ENCODE data around the gene SYF2.

- TF ChIP-seq CTCF (conservative IDR thresholded peaks at IDR 0.05; ENCODE audit: low read depth, low read length) (no peak), EZH2 (IDR thresholded peaks at IDR 0.05; ENCODE audit: borderline replicate concordance, low read depth, low read length, poor library complexity, severe bottlenecking) (no peak)
These were observed 19.6 kb downstream of the SYF2 start for GRCh38 chr1:25212725-25213124.

Data from A673 (cell line).